B cell (primary cell): ENCODE measurements around the gene IL6ST. TPM values are rescaled to one million over a fixed set of nuclear protein-coding genes. Genes with fewer than 3 reads are reported as not detected.
"Not testable (repeated sequence)": the region's sequence is repeated elsewhere in the genome, so short reads cannot be mapped to it uniquely, and the experiment has no call there.

Experiments used
- ATAC-seq: fragments of 200-7000 bp; cut with Tn5 transposase; one replicate; pipeline ENCODE4 v1.10.0; 2021; ENCODE audit warnings: low read depth, mild to moderate bottlenecking, moderate number of reproducible peaks, moderate library complexity
- CTCF ChIA-PET: fragments of 350-600 bp; sonication (Branson Sonifier 250); formaldehyde crosslinking; loops from one replicate; lab custom pipeline; 2021; ENCODE audit warnings: antibody characterized with exemption, inconsistent platforms; lab: Charles Lee
- POLR2A ChIA-PET: fragments of 350-600 bp; sonication (Branson Sonifier 250); formaldehyde crosslinking; loops from one replicate; lab custom pipeline; 2021; ENCODE audit warnings: antibody characterized with exemption; lab: Charles Lee
- DNase-seq: peaks from one replicate; pipeline ENCODE4 v3.0.0; 2013
- H2AFZ ChIP-seq: 2 replicates; pipeline ENCODE4 v1.6.1; 2012; ENCODE audit warnings: mild to moderate bottlenecking, low read depth, low read length; ENCODE audit not compliant: insufficient read depth, poor library complexity, severe bottlenecking
- H3K27ac ChIP-seq, 2 donors: 1 replicate in 1 of 2; 2 replicates in 1 of 2; pipeline ENCODE4 v1.5.1; 2012 to 2013; ENCODE audit warnings: low read length in 2 of 2, mild to moderate bottlenecking in 2 of 2, moderate library complexity in 1 of 2
- H3K27me3 ChIP-seq, 4 experiments: fragments of 200-600 bp in 1 of 4; sonication (generic) in 1 of 4; replicated peaks in 1 of 4; 1 replicate in 2 of 4; 2 replicates in 2 of 4; pipeline versions ENCODE4 v1.6.1 to v1.7.0; 2013 to 2016; ENCODE audit warnings: low read length in 3 of 4, mild to moderate bottlenecking in 2 of 4, mixed read lengths in 1 of 4, moderate library complexity in 1 of 4; ENCODE audit not compliant: insufficient read depth in 4 of 4, control insufficient read depth in 3 of 4; ENCODE audit errors: control extremely low read depth in 1 of 4
- H3K36me3 ChIP-seq, 2 experiments: replicated peaks in 1 of 2; 1 replicate in 1 of 2; 2 replicates in 1 of 2; pipeline versions ENCODE4 v1.6.1 to v1.7.1; 2013; ENCODE audit warnings: low read length in 1 of 2; ENCODE audit not compliant: insufficient read depth in 2 of 2, control insufficient read depth in 1 of 2; ENCODE audit errors: control extremely low read depth in 1 of 2, extremely low read depth in 1 of 2
- H3K4me1 ChIP-seq, 2 donors: fragments of 200-600 bp in 1 of 2; sonication (generic) in 1 of 2; 1 replicate in 1 of 2; 2 replicates in 1 of 2; pipeline versions ENCODE4 v1.5.1 to v1.6.1; 2013 to 2017; ENCODE audit warnings: low read length in 2 of 2; ENCODE audit not compliant: control insufficient read depth in 2 of 2, insufficient read depth in 2 of 2
- H3K4me2 ChIP-seq: replicated peaks from 2 replicates; pipeline ENCODE3; 2012; ENCODE audit warnings: mild to moderate bottlenecking, low read depth, low read length; ENCODE audit not compliant: poor library complexity, severe bottlenecking
- H3K4me3 ChIP-seq, 5 experiments: fragments of 200-600 bp in 1 of 5; sonication (generic) in 1 of 5; 1 replicate in 3 of 5; 2 replicates in 2 of 5; pipeline versions ENCODE4 v1.5.1 to v1.7.0; 2011 to 2016; ENCODE audit warnings: low read length in 4 of 5, mild to moderate bottlenecking in 4 of 5, low read depth in 2 of 5, control low read depth in 1 of 5, moderate library complexity in 1 of 5; ENCODE audit not compliant: insufficient read depth in 1 of 5; ENCODE audit errors: control extremely low read depth in 1 of 5, extremely low read depth in 1 of 5
- H3K79me2 ChIP-seq: fragments of 200-600 bp; sonication (generic); one replicate; pipeline ENCODE4 v1.6.0; 2016; ENCODE audit warnings: low read length; ENCODE audit not compliant: control insufficient read depth, insufficient read depth
- H3K9ac ChIP-seq: fragments of 200-600 bp; sonication (generic); 2 replicates; pipeline ENCODE4 v1.6.1; 2017; ENCODE audit warnings: mild to moderate bottlenecking, low read length, moderate library complexity
- H3K9me3 ChIP-seq, 3 donors: one replicate each; pipeline versions ENCODE4 v1.6.1 to v1.7.1; 2013; ENCODE audit warnings: low read length in 2 of 3; ENCODE audit not compliant: control insufficient read depth in 2 of 3, insufficient read depth in 1 of 3; ENCODE audit errors: control extremely low read depth in 1 of 3
- H4K20me1 ChIP-seq: 2 replicates; pipeline ENCODE4 v1.6.0; 2012; ENCODE audit warnings: mild to moderate bottlenecking, low read length; ENCODE audit not compliant: insufficient read depth, control insufficient read depth, poor library complexity, severe bottlenecking
- H3K27ac Mint-ChIP-seq: one replicate; pipeline ENCODE4 v1.8.0; 2021; ENCODE audit warnings: mixed read lengths
- H3K27me3 Mint-ChIP-seq: one replicate; pipeline ENCODE4 v1.8.0; 2021; ENCODE audit warnings: mixed read lengths
- H3K4me1 Mint-ChIP-seq: one replicate; pipeline ENCODE4 v1.8.0; 2021; ENCODE audit warnings: mixed read lengths
- H3K4me3 Mint-ChIP-seq: one replicate; pipeline ENCODE4 v1.8.0; 2021; ENCODE audit warnings: mixed read lengths
- H3K9me3 Mint-ChIP-seq: one replicate; pipeline ENCODE4 v1.8.0; 2022; ENCODE audit warnings: mixed read lengths; ENCODE audit not compliant: insufficient read depth
- EZH2 ChIP-seq: IDR thresholded peaks from 2 replicates; pipeline ENCODE4 v1.6.1; 2012; ENCODE audit warnings: borderline replicate concordance, low read depth, mild to moderate bottlenecking, moderate library complexity, low read length; ENCODE audit not compliant: insufficient read depth, poor library complexity, severe bottlenecking
- WGBS: methylation state at CpG from one replicate; pipeline ENCODE4 v1.1.5; 2013; ENCODE audit warnings: missing lambda C conversion rate; ENCODE audit not compliant: insufficient coverage; 5-methylcytosine and 5-hydroxymethylcytosine counted together
- intact Hi-C: fragments of 100-400 bp; cut with micrococcal nuclease; formaldehyde crosslinking; loops from one replicate; pipeline ENCODE4 v1.10.0; 2022
- polyA plus RNA-seq: library from polyadenylated mRNA; depleted of rRNA; stranded (reverse); fragments of >200 nt; gene quantifications from 2 replicates; pipeline ENCODE4 v1.2.3, GENCODE V29; 2012
- total RNA-seq, 2 donors: library from RNA; stranded (reverse); fragments of 120-200 nt in 1 of 2; gene quantifications; 1 replicate in 1 of 2; 2 replicates in 1 of 2; pipeline versions ENCODE4 v1.2.3 to v1.2.4, GENCODE V29; 2013 to 2022
- TF ChIP-seq, protein P1 (sequence below): fragments of 200-600 bp; IDR thresholded peaks from one replicate; pipeline ENCODE4 v1.8.0; 2022; ENCODE audit warnings: antibody characterized with exemption, mild to moderate bottlenecking

Gene IL6ST
- total and polyA plus RNA-seq, 2 donors (not counting 1 experiment from before 2014, with no cell fraction given): 4.3 to 28.0 TPM

DNA sequence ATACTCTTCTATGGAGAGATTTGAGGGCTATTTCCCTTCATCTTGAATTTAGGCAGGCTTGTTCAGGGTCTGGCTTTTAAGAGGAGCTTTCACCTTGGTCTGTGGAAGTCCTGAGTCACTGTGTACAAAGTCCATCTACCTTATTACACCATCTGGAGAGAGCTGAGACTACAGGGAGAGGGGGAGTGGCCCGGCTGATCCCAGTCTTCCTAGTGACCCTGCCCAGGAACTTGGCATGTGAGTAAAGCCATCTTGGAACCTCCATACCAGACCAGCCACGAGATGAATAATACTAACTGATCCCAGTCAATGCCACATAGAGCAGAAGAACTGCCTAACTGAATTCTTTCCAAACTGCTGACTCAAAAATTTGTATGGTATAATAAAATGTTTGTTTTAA, 8.4 kb upstream of the IL6ST start:
- no peak for DNase-seq
- Histone ChIP-seq H3K36me3 (no peaks in the 10 kb centered on the region), H3K27me3 (no peaks in the 10 kb centered on the region), H3K4me1 (peaks cover 5% of the 10 kb centered on the region in 2 donors), H3K4me3 (no peak overlapping the region), H4K20me1 (no peaks in the 10 kb centered on the region), H3K9me3 (peaks cover 0 to 6% (median 5%) of the 10 kb centered on the region in 3 donors), H3K27ac (no peak overlapping the region), H3K79me2 (no peaks in the 10 kb centered on the region), H2AFZ (no peak overlapping the region), H3K9ac (no peak overlapping the region), H3K4me2 (no peak overlapping the region)
- CTCF ChIA-PET: interaction anchor here (0.8 to 1.1 kb wide), 2 partner anchors 66 to 67 kb away, joined by 3 to 5 read pairs; no protein-coding TSS in a partner anchor
- no CpG with 5 or more reads among the region's 2 CpGs for WGBS
- H3K9me3 Mint-ChIP-seq: peaks cover 1% of the 10 kb centered on the region
- no peak overlapping the region for H3K4me3 Mint-ChIP-seq
- no peak for ATAC-seq
- no peak for TF ChIP-seq EZH2
- TF ChIP-seq, protein P1, sequence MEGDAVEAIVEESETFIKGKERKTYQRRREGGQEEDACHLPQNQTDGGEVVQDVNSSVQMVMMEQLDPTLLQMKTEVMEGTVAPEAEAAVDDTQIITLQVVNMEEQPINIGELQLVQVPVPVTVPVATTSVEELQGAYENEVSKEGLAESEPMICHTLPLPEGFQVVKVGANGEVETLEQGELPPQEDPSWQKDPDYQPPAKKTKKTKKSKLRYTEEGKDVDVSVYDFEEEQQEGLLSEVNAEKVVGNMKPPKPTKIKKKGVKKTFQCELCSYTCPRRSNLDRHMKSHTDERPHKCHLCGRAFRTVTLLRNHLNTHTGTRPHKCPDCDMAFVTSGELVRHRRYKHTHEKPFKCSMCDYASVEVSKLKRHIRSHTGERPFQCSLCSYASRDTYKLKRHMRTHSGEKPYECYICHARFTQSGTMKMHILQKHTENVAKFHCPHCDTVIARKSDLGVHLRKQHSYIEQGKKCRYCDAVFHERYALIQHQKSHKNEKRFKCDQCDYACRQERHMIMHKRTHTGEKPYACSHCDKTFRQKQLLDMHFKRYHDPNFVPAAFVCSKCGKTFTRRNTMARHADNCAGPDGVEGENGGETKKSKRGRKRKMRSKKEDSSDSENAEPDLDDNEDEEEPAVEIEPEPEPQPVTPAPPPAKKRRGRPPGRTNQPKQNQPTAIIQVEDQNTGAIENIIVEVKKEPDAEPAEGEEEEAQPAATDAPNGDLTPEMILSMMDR: no peak
- H3K27ac Mint-ChIP-seq: no peak overlapping the region
- H3K4me1 Mint-ChIP-seq: peaks cover 7% of the 10 kb centered on the region
- peaks cover 5% of the 10 kb centered on the region for H3K27me3 Mint-ChIP-seq
- POLR2A ChIA-PET: interaction anchor here (0.5 kb wide), 1 partner anchor 12 kb away, joined by 3 read pairs; no protein-coding TSS in a partner anchor
- intact Hi-C loops: no loop called here

DNA sequence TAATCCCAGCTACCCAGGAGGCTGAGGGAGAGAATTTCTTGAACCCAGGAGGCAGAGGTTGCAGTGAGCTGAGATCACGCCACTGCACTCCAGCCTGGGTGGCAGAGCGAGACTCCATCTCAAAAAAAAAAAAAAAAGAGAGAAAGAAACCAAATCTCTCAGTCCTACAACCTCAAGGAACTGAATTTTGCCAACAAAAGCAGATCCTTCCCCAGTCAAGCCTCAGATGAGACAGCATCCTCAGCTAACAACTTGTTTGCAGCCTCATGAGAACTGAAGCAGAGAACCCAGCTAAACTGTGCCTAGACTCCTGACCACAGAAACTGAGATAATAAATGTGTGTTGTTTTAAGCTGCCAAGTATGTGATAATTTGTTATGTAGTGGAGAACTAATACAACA, 7.5 kb upstream of the IL6ST start:
- H3K4me1 Mint-ChIP-seq: peaks cover 7% of the 10 kb centered on the region
- CTCF ChIA-PET: interaction anchor here (0.8 to 1.1 kb wide), 3 partner anchors 13 to 66 kb away, joined by 3 to 5 read pairs (median 3); no protein-coding TSS in a partner anchor
- WGBS: 100% methylated on average over 1 of the region's 2 CpGs

DNA sequence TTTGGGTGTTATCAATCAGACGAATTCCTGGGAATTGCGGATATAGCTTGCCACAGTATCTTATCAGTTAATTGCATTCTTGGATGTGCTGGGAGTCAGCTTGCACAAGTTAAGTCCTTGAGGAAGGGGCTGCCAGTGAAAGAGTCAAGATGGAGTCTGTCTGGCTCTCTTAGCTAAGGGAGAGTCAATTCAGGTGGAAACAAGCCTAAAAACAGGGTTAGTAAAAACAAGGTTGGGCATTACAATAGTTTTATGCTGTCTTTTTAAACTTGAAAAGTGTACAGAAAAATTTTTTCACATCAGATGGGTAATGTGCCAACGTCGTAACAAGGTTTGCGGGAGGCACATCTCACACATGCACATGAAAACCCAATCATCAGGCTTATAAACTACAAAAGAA, 5.5 kb upstream of the IL6ST start:
- H2AFZ ChIP-seq, H3K27me3 Mint-ChIP-seq, H3K36me3 ChIP-seq, H3K4me2 ChIP-seq, H3K4me1 ChIP-seq, H3K27ac Mint-ChIP-seq, H3K9ac ChIP-seq, intact Hi-C loops, DNase-seq, ATAC-seq, H3K4me1 Mint-ChIP-seq, H3K27ac ChIP-seq, H3K27me3 ChIP-seq, H3K9me3 ChIP-seq, H3K9me3 Mint-ChIP-seq, H3K79me2 ChIP-seq, H3K4me3 ChIP-seq, POLR2A ChIA-PET, H4K20me1 ChIP-seq, CTCF ChIA-PET, H3K4me3 Mint-ChIP-seq: not testable (repeated sequence)
- WGBS: no CpG with 5 or more reads among the region's 5 CpGs

More for the DNA sequence above, 7.5 kb upstream of the IL6ST start:
- Histone ChIP-seq H4K20me1 (no peaks in the 10 kb centered on the region), H3K4me1 (peaks cover 5% of the 10 kb centered on the region in 2 donors), H3K9ac (no peak overlapping the region), H3K4me2 (no peak overlapping the region), H3K9me3 (peaks cover 0 to 6% (median 5%) of the 10 kb centered on the region in 3 donors), H3K27ac (no peak overlapping the region), H3K27me3 (no peaks in the 10 kb centered on the region), H3K79me2 (no peaks in the 10 kb centered on the region), H3K36me3 (no peaks in the 10 kb centered on the region), H2AFZ (no peak overlapping the region), H3K4me3 (no peak overlapping the region)
- TF ChIP-seq, protein P1: no peak
- DNase-seq: no peak
- Mint-ChIP-seq H3K27ac (no peak overlapping the region), H3K4me3 (no peak overlapping the region), H3K9me3 (peaks cover 1% of the 10 kb centered on the region), H3K27me3 (peaks cover 9% of the 10 kb centered on the region)
- no peak for ATAC-seq
- intact Hi-C loops: no loop called here
- POLR2A ChIA-PET: no interaction called here
